Suprapubic skin (tissue), 4 donors: ENCODE measurements around the gene CREB3L1. TPM values are rescaled to one million over a fixed set of nuclear protein-coding genes. Genes with fewer than 3 reads are reported as not detected.
A peak's percentile ranks its signal among the peaks of the same experiment; 100 is the strongest.

Experiments used
- DNase-seq, 2 donors: peaks; one replicate each; pipeline ENCODE4 v3.0.0-alpha.2; 2019; ENCODE audit warnings: low spot score in 2 of 2
- H3K27ac ChIP-seq: fragments of 200-600 bp; sonication (generic); one replicate; pipeline ENCODE4 v1.5.1; 2019
- H3K27me3 ChIP-seq: fragments of 200-600 bp; sonication (generic); one replicate; pipeline ENCODE4 v1.5.1; 2019
- H3K36me3 ChIP-seq: fragments of 200-600 bp; sonication (generic); one replicate; pipeline ENCODE4 v1.5.1; 2019
- H3K4me1 ChIP-seq: fragments of 200-600 bp; sonication (generic); one replicate; pipeline ENCODE4 v1.5.1; 2019
- H3K4me3 ChIP-seq: fragments of 200-600 bp; sonication (generic); one replicate; pipeline ENCODE4 v1.5.1; 2019; ENCODE audit warnings: mild to moderate bottlenecking
- H3K9me3 ChIP-seq: fragments of 200-600 bp; sonication (generic); one replicate; pipeline ENCODE4 v1.5.1; 2019
- CTCF ChIP-seq, 2 donors: fragments of 200-600 bp in 1 of 2; fragments of 450-650 bp in 1 of 2; sonication (generic) in 1 of 2; IDR thresholded peaks; one replicate each; pipeline ENCODE4 v1.5.1; 2016 to 2019; ENCODE audit warnings: antibody characterized with exemption in 2 of 2, mild to moderate bottlenecking in 1 of 2, moderate library complexity in 1 of 2
- EP300 ChIP-seq: sonication (generic); formaldehyde crosslinking; IDR thresholded peaks from one replicate; pipeline ENCODE4 v1.6.1; 2017; ENCODE audit warnings: antibody characterized with exemption
- POLR2A ChIP-seq, 2 donors: fragments of 450-650 bp; IDR thresholded peaks; one replicate each; pipeline ENCODE4 v1.6.1; 2017; ENCODE audit warnings: antibody characterized with exemption in 2 of 2, mild to moderate bottlenecking in 2 of 2, moderate library complexity in 2 of 2
- POLR2AphosphoS5 ChIP-seq, 3 donors: sonication (generic); formaldehyde crosslinking; IDR thresholded peaks; one replicate each; pipeline ENCODE4 v1.6.1; 2017; ENCODE audit warnings: antibody characterized with exemption in 3 of 3
- WGBS: methylation state at CpG from one replicate; pipeline ENCODE4 v1.1.5; 2018; 5-methylcytosine and 5-hydroxymethylcytosine counted together
- total RNA-seq, 4 donors: library from RNA; depleted of rRNA; stranded (reverse); fragments of >200 nt; gene quantifications; one replicate each; pipeline ENCODE4 v1.1.0, GENCODE V29; 2016

CREB3L1 gene
- total RNA-seq, 4 donors from 2014 or later = 0.79 to 2.3 (median 1.5) TPM

DNA sequence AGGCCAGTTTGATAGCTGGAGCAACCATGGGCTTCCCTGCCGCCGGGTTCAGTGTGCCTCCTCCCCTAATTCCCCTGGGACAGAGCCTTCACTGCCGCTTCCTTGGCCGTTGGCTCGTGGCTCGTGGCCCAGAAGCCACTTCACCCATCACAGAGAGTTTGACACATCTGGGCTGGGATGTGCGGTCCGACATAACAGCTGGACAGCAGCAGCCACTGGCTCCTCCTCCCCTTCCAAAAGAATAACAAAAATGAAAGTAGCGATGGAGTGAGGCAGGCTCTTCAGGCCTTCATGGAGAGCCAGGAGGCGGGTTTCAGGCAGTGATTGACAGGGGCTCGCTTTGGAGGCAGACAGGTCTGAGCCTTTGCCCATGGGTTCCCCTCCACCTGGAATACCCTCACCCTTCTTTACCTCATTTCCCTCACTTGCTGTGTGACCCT, 8.2 kb downstream of the CREB3L1 start:
- Histone ChIP-seq H3K4me3 (peak overlapping the region; percentile 5), H3K27me3 (no peaks in the 10 kb centered on the region), H3K4me1 (peaks cover 21% of the 10 kb centered on the region), H3K27ac (peak overlapping the region; percentile 44), H3K9me3 (no peaks in the 10 kb centered on the region), H3K36me3 (no peaks in the 10 kb centered on the region)
- no peak for TF ChIP-seq POLR2A (IDR thresholded peaks at IDR 0.05)
- TF ChIP-seq EP300 = no peak
- TF ChIP-seq POLR2AphosphoS5 (IDR thresholded peaks at IDR 0.05) = no peak
- no peak for TF ChIP-seq CTCF (IDR thresholded peaks at IDR 0.05)
- 67% methylated on average over 9 of the region's 11 CpGs for WGBS
- DNase-seq = no peak

- no peak for DNase-seq
- Histone ChIP-seq H3K36me3 (no peaks in the 10 kb centered on the region), H3K4me1 (peaks cover 20% of the 10 kb centered on the region), H3K9me3 (no peaks in the 10 kb centered on the region), H3K27me3 (no peaks in the 10 kb centered on the region), H3K27ac (no peak overlapping the region), H3K4me3 (no peak overlapping the region)
- WGBS = 66% methylated on average over 5 of the region's 5 CpGs
- TF ChIP-seq POLR2A (IDR thresholded peaks at IDR 0.05) (no peak), EP300 (no peak), CTCF (IDR thresholded peaks at IDR 0.05) (no peak), POLR2AphosphoS5 (IDR thresholded peaks at IDR 0.05) (no peak)
Observed at GRCh38 chr11:46286789-46287188, 9.3 kb downstream of the CREB3L1 start.

- Histone ChIP-seq H3K4me1 (peaks cover 35% of the 10 kb centered on the region), H3K9me3 (no peaks in the 10 kb centered on the region), H3K27ac (no peak overlapping the region), H3K27me3 (no peaks in the 10 kb centered on the region), H3K4me3 (no peak overlapping the region), H3K36me3 (no peaks in the 10 kb centered on the region)
- DNase-seq = no peak
- TF ChIP-seq EP300 (no peak), CTCF (IDR thresholded peaks at IDR 0.05) (no peak), POLR2A (IDR thresholded peaks at IDR 0.05) (no peak), POLR2AphosphoS5 (IDR thresholded peaks at IDR 0.05) (no peak)
- WGBS = 89% methylated on average over 5 of the region's 5 CpGs
Observed at GRCh38 chr11:46288451-46288850, 11.0 kb downstream of the CREB3L1 start.

DNA sequence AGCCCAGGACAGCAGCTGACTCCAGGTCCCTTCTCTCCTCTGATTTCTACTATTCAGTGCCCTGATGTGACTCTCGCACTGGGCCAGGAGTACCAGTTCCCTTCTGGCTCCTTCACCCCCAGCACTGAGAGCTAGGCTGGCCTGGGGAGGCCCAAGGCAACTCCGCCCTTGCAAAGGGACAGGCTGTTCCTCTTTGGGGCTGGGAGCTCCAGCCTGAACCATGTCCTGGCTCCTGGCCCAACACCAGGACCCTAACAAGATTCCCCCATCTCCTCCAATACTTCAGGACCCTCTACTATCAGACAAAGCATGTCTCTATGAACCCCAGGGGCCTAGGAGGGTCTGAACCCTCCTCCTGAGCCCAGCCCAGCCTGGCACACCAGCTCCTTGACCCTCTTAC, 12.5 kb downstream of the CREB3L1 start:
- 69% methylated on average over 2 of the region's 2 CpGs for WGBS
- peaks cover 45% of the 10 kb centered on the region for H3K4me1 ChIP-seq
- H3K4me3 ChIP-seq = no peak overlapping the region
- H3K36me3 ChIP-seq = no peaks in the 10 kb centered on the region
- no peaks in the 10 kb centered on the region for H3K9me3 ChIP-seq
- H3K27me3 ChIP-seq = no peaks in the 10 kb centered on the region
- DNase-seq = no peak
- TF ChIP-seq POLR2A (IDR thresholded peaks at IDR 0.05) = no peak
- H3K27ac ChIP-seq = peak overlapping the region; percentile 16

GRCh38 chr11:46290598-46291309, 13.3 kb downstream of the CREB3L1 start:
- no peak overlapping the region for H3K4me3 ChIP-seq
- H3K27ac ChIP-seq = no peak overlapping the region
- WGBS = 54% methylated on average over 5 of the region's 6 CpGs
- no peaks in the 10 kb centered on the region for H3K27me3 ChIP-seq
- H3K9me3 ChIP-seq = no peaks in the 10 kb centered on the region
- no peaks in the 10 kb centered on the region for H3K36me3 ChIP-seq
- peaks cover 52% of the 10 kb centered on the region for H3K4me1 ChIP-seq
- TF ChIP-seq POLR2AphosphoS5 (IDR thresholded peaks at IDR 0.05) (no peak), CTCF (IDR thresholded peaks at IDR 0.05) (no peak), EP300 (no peak), POLR2A (IDR thresholded peaks at IDR 0.05) (no peak)
- peak; percentile 96 for DNase-seq
